Forelimb muscle (tissue), 1 donor: Measurements from ENCODE around the gene CDKN1A. TPM values are rescaled to one million over a fixed set of nuclear protein-coding genes. Genes with fewer than 3 reads are reported as not detected.

Experiments used
- DNase-seq: peaks from one replicate; pipeline ENCODE4 v3.0.0-alpha.2; 2013; ENCODE audit warnings: low read depth
- polyA plus RNA-seq: library from polyadenylated mRNA; unstranded; fragments of 120-200 nt; gene quantifications from one replicate; pipeline ENCODE4 v1.2.1, GENCODE V29; 2013; ENCODE audit not compliant: insufficient read length

Gene CDKN1A
- polyA plus RNA-seq, 1 donor = 110 TPM

GRCh38 chr6:36677059-36677749 is 1.3 kb upstream of the CDKN1A start:
- no peak for DNase-seq

GRCh38 chr6:36677753-36678487 is 594 bp upstream of the CDKN1A start:
- DNase-seq = no peak

GRCh38 chr6:36679043-36679833 is 724 bp downstream of the CDKN1A start:
- no peak for DNase-seq

GRCh38 chr6:36682328-36683144 is 4.0 kb downstream of the CDKN1A start:
- no peak for DNase-seq

GRCh38 chr6:36683145-36683655 is 4.7 kb downstream of the CDKN1A start:
- no peak for DNase-seq

GRCh38 chr6:36683656-36684446 is 5.3 kb downstream of the CDKN1A start:
- DNase-seq = no peak

- DNase-seq = no peak
These were observed 5.9 kb downstream of the CDKN1A start for GRCh38 chr6:36684447-36684812.

GRCh38 chr6:36685166-36685924 is 6.8 kb downstream of the CDKN1A start:
- DNase-seq = no peak

- no peak for DNase-seq
These were observed 7.6 kb downstream of the CDKN1A start for GRCh38 chr6:36685926-36686667.

GRCh38 chr6:36686668-36687513 is 8.4 kb downstream of the CDKN1A start:
- no peak for DNase-seq

- no peak for DNase-seq
These were observed 9.7 kb downstream of the CDKN1A start for GRCh38 chr6:36688063-36688738.

GRCh38 chr6:36688739-36689075 is 10.2 kb downstream of the CDKN1A start:
- DNase-seq = no peak

- DNase-seq = no peak
These were observed 12.5 kb downstream of the CDKN1A start for GRCh38 chr6:36691011-36691410.

GRCh38 chr6:36691612-36692011 is 13.1 kb downstream of the CDKN1A start:
- DNase-seq = no peak

- no peak for DNase-seq
These were observed 13.7 kb downstream of the CDKN1A start for GRCh38 chr6:36692220-36692619.

GRCh38 chr6:36692861-36693702 is 14.6 kb downstream of the CDKN1A start:
- no peak for DNase-seq

GRCh38 chr6:36694616-36695015 is 16.1 kb downstream of the CDKN1A start:
- DNase-seq = no peak
